Activated CD4-positive, CD25-positive, alpha-beta regulatory T cell (primary cell): ENCODE results near the gene KCNH6.

ENCODE experiments used
- DNase-seq, 4 experiments: peaks; one replicate each; lab custom pipeline; 2025; lab: John Stamatoyannopoulos, UW

Gene KCNH6

DNA sequence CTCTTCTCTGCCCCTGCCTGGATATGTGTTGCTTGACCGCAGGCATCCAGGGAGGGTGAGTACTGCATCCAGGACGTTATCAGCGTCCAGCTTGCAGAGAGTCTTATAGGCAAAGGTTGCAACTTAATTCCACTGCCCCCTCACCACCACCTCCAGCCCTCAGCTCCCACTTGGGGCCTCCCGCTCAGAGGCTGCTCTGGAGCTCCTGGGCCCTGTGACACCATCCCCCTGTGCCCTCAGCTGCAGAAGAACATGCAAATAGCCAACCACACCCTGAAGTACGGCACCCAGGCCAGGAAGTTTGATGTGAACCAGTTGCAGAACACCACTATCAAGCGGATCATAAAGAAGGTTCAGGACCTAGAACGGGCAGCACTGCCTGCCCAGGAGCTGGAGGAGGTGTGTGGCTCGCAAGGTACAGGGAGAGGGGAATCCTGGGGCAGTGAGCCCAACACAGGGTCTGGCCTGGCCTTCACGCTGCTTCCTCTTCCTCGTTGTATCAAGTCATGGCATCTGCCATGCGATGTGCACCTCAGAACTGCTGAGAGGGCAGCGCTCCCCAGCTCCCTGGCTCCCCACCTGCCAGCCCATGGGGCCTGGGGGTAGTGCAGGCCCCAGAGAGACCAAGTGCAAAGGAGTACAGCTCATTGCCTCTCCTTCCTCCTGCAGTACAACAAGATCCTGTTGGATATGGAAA lies 36.7 kb upstream of the KCNH6 start:
- DNase-seq = no peak

DNA sequence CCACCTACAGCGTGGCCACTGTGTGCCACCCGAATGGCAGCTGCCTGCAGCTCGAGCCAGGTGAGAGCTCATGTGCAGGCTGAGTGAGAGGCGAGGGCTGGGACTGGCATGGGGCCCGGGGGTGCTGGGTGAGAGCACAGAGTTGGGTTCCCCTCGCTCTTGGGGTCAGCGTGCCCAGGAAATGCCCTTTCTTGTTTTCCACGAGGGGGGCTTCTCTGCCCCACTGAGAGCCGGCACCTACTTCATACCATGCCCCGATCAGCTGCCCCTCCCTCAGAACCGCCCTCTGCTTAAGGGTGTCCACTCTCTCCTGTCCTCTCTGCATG lies 36.2 kb upstream of the KCNH6 start:
- DNase-seq = no peak

DNA sequence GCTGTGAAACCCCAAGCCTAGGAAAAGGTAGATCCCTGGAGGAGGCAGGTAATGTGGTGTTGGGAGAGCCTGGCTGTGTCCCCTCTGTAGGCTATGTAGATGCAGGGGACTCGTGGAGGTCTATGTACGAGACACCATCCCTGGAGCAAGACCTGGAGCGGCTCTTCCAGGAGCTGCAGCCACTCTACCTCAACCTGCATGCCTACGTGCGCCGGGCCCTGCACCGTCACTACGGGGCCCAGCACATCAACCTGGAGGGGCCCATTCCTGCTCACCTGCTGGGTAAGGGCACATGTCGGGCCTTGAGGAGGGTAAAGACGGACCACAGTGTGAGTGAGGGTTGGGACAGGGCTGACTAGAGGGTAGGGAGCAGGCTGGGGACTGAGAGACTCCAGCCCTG lies 34.3 kb upstream of the KCNH6 start:
- DNase-seq = no peak

DNA sequence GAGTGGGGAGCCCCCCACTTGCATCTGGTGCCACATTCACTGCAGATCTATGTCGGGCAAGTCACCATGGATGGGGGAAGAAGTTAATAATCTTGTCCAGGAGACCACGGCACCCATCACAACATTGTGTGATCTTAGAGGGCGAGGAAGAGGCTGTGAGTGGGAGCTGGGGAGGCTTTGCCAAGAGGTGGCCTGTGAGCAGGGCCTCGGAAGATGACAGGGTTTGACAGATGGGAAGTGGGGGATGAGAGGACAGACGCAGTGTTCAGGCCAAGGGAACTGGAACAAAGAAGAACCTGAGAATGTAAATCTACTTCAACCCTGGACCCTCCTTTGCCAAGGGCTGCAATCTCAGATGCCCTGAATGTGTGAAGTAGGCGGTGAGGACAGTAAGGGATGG lies 33.9 kb upstream of the KCNH6 start:
- DNase-seq = no peak

DNA sequence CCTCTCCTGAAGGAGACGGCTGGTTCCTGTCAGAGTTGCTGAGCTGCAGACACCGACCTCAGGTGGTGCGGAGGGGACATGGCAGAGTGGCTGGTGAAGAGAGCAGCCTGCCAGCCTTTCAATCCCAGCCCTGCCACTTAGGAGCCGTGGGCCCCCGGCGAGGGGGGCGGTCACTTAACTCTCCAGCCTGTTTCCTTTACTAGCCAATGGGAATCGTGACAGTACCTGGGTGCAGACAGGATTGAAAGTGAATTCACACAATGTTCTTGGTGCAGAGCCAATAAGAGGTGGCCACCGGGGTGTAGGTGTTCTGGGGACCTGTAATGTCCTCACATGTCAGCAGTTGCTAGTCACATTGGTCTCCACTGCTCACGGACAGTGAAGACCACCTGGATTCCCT lies 32.8 kb upstream of the KCNH6 start:
- DNase-seq = no peak

DNA sequence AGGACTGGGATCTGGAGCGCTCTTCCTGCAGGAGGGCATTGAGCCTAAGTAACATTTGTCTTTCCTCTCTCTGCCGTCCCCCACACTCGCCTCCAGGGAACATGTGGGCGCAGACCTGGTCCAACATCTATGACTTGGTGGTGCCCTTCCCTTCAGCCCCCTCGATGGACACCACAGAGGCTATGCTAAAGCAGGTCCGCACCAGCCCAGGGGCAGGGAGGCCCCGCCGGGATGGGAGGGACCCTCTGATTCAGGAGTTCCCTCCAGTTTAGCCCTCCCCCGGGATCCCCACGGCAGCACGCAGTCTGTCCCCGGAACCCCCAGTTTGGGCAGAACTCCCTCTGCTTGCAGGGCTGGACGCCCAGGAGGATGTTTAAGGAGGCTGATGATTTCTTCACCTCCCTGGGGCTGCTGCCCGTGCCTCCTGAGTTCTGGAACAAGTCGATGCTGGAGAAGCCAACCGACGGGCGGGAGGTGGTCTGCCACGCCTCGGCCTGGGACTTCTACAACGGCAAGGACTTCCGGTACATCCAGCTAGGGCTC lies 32.2 kb upstream of the KCNH6 start:
- no peak for DNase-seq

DNA sequence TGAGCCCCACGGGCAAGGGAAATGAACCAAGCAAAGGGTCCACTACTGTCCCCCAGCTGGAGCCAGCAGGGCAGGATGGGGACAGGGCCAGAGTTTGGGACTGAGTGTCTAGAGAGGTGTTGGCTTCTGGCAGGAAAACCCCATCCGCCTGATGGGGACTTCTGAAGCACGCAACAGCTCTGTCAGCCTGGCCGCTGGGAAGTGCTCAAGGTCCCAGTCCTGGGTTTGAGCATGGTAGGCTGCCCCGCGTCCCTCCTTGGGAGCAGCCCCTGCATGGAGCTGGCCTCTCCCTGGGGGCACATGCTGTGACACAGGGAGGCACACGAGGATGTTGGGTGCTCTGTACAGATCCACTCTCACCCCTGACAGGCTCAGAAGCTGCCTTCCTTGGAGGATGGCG lies 31.7 kb upstream of the KCNH6 start:
- DNase-seq = no peak

DNA sequence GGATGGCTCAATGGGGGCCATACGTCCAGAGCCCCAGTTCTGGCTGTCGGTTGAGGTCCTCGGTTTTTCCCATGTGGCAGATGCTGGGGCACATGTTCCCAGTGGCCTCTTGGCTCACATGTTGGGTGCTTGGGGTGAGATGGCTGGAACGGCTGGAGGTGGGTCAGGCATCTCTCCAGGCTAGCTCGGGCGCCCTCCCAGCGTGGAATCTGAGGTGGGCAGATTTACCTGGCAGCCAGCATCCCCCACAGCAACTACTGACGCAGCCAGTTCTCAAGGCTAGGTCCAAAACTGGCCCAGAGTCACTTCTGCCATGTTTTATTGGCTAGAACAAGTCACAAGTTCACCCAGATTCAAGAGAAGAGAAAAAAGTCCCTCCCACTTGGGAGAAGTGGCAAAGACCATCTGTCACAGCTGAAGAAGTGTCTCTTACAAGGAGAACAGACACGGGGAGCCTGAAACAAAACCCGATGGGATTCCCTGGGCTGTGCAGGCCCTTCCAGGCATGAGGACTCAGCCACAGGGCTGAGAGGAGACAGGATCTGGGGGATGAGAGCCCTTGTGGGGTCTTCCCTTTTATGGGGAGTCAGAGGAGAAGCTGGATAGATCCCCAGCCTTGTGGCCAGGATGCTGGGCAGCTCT lies 31.1 kb upstream of the KCNH6 start:
- no peak for DNase-seq

DNA sequence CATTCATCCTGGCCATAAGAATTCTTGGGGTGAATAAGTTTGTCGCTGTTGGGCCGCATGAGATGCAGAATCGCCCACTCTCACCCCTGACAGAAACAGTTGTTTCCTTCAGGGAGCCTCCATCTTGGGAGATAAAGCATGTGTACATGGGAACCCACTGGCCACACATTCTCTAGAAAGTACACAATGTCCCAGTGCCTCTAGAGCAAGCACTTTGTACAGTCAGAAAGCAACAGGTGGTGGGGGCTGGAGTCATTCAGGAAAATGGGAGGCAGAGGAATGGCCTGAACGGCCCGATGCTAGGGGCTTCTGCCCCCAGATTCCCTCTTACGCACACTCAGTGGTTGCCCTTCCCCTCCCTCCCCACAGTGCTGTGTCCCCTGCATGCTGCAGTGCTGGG lies 30.2 kb upstream of the KCNH6 start:
- no peak for DNase-seq

DNA sequence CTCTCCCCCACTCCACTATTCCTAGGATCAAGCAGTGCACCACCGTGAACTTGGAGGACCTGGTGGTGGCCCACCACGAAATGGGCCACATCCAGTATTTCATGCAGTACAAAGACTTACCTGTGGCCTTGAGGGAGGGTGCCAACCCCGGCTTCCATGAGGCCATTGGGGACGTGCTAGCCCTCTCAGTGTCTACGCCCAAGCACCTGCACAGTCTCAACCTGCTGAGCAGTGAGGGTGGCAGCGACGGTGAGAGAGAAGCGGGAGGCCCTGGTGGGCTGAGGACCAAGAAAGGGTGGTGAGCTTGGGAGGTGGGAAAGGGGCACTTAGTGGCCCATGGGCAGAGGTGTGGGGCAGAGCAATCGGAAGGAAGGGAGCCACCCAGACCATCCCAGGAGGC lies 29.7 kb upstream of the KCNH6 start:
- DNase-seq = no peak

DNA sequence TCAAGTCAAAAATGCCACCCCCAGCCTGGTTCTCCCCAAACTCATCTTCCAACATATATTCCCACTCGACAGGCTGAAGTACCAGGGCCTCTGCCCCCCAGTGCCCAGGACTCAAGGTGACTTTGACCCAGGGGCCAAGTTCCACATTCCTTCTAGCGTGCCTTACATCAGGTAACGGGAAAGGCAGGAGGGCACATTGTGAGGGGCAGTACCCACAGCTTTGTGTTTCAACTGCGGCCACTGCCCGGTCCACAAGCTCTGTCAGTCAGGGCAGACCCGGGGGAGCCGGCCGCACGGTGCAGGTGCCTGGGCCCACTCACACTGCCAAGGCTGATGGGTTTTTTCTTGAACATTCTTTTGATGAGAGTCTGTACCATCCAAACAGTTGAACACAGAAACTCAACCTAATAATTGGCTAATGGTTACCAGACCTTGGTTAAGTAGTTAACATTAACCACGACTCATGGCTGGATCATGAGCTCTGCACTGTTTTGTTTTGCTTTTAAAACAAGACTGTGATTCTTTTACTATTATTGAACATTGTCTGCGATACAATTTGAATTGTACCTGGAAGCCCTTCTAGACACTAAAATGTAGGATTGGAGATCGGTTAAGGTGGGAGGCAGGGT lies 28.7 kb upstream of the KCNH6 start:
- DNase-seq = no peak

DNA sequence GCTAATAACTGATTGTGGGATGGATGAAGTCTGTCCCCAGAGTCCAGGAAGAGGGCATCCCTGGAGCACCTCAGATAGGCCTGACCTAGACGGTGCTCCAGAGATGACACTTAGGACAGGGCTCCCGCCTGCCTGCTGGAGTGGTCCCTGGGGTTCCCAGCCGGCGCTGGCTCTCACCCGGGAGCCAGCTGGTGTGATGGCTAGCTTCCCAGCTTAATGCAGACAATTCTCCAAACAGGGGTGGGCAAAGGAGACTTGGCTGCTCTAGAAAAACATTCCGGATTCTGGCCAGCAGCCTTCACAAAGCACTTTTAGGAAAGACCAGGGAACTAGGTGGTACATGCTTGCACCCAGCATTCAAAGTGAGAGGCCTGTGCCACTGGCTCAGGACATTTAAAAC lies 27.7 kb upstream of the KCNH6 start:
- no peak for DNase-seq

DNA sequence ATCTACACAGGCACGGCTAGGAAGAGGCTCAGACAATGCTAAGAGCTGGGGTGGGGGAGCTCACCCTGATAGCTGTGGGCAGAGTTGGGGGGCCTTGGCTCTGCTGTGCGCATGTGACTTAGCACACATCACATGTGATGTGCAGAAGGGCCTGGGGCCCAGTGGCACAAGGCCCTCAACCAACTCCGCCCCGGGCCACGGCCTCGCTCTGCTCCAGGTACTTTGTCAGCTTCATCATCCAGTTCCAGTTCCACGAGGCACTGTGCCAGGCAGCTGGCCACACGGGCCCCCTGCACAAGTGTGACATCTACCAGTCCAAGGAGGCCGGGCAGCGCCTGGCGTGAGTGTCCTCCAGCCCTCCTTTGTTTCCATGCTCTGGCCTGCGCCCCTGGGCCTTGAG lies 27.0 kb upstream of the KCNH6 start:
- DNase-seq = no peak

DNA sequence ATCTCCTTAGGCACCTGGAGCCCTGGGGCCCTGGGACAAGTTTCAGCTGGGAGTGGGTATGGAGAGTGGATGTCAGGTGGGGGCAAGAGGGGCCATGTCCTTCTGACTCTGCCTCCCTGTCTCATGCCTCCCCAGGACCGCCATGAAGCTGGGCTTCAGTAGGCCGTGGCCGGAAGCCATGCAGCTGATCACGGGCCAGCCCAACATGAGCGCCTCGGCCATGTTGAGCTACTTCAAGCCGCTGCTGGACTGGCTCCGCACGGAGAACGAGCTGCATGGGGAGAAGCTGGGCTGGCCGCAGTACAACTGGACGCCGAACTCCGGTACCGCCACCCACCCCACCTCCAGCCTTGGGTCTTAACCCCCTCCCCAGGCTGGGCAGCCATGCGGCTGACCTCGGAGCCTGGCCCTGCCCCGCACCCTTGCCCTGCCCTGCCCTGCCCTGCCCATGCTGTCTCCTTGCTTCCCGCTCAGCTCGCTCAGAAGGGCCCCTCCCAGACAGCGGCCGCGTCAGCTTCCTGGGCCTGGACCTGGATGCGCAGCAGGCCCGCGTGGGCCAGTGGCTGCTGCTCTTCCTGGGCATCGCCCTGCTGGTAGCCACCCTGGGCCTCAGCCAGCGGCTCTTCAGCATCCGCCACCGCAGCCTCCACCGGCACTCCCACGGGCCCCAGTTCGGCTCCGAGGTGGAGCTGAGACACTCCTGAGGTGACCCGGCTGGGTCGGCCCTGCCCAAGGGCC lies 26.3 kb upstream of the KCNH6 start:
- no peak for DNase-seq

DNA sequence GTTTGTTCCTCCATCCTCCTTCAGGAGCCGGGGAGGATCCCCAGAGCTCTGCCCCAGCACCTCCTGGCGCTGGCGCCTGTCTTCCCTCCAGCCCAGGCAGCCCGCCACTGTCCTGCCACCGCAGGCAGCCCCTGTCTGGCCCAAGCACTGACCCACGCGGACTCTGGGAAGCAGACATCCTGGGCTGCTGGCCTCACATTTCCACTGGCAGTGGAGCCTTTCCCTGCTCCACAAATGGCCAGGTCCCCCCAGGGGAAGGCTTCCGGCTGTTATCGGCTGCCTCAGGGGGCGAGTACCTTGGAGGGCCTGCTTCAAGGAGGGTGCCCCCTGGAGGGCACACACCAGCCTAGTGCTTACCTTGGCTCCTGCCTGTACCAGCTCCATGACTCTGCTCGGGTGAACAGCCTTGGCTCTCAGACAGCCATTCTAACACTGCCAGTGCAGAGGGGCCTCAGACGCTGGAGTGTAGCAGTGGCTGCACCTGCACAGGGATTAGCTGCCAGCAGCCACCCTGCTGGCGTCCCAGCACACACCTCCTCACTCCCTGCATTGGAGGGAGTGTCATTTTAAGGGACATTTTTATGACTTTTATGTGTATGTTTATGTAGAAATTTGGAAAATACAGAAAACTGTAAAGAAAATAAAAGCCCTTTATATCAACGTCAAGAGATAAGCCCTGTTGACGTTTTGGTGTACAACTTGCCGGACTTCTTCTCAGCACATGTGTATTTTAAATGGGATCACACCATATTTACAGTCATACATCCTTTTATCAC lies 25.3 kb upstream of the KCNH6 start:
- DNase-seq = no peak

DNA sequence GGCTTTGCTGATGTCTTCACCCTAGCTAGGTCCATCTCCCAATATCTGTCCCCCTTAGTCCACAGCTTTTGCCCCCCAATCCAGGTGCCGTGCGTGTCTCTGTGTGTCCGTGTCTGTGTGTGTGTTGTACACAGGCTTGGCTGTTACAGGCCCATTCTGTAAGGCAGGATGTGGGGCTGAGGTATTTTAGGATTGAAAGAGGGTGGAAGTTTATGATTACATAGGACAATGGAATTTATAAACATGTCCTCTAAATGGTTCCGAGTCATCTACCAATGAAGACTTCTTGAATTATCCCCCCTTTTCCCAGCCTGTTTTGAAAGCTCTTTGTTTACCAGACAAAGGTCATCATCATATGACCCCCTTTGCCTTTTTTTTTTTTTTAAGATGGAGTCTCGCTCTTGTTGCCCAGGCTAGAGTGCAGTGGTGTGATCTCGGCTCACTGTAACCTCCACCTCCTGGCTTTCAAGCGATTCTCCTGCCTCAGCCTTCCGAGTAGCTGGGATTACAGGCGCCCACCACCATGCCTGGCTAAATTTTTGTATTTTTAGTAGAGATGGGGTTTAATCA lies 24.4 kb upstream of the KCNH6 start:
- no peak for DNase-seq

DNA sequence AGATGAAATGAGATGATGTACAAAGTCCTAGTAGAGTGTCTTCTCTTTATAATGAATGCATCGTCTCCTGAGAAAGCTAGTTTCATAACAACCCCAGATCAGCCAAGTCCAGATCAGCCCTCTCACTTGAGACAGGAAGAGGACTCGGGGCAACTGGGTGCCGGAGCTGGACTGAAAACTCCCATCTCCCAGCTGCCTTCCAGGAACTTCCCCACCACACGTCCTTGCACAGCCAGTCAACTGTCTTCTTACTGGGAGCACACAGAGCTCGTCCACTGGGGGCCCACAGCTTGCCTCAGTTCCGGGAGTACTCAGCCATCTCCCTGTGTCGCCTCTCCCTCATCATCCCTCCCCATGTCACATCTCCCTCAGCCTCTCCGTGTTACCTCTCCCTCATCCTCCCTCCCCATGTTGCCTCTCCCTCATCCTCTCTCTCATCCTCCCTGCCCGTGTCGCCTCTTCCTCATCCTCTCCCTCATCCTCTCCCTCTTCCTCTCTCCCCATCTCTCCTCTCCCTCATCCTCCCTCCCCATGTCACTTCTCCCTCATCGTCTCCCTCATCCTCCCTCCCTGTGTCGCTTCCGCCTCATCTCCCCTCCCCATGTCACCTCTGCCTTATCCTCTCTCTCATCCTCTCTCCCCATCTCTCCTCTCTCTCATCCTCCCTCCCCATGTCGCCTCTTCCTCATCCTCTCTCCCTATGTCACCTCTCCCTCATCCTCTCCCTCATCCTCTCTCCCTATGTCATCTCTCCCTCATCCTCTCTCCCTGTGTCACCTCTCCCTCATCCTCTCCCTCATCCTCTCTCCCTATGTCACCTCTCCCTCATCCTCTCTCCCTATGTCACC lies 22.4 kb upstream of the KCNH6 start:
- DNase-seq = no peak

DNA sequence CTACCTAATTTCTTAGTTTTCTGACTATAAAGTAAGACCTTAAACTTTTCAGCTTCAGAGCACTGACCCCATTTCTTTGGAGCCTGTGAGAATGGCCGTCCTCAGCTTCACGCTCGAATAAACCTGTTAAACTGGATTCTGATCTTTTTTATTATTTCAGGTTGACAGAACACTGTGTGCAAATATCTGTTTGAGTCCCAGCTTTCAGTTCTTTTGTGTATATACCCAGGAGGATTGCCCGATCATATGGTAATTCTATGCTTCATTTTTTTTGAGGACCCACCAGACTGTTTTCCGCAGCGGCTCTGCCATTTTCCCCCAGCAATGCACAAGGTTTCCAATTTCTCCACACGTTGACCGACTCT lies 19.8 kb upstream of the KCNH6 start:
- DNase-seq = no peak

DNA sequence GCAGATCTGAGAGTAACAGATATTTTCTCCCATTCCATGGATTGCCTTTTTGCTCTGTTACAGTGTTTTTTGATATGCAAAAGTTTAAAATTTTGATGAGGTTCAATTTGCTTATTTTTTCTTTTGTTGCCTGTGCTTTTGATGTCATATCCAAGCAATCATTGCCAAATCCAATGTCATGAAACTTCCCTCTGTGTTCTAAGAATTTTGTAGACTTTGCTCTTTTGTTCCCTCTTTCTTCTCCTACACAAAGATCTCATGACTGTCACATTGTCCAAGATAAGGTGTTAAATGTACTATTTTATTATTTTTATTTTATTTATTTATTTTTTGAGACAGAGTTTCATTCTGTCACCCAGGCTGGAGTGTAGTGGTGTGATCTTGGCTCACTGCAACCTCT lies 18.9 kb upstream of the KCNH6 start:
- DNase-seq = no peak

DNA sequence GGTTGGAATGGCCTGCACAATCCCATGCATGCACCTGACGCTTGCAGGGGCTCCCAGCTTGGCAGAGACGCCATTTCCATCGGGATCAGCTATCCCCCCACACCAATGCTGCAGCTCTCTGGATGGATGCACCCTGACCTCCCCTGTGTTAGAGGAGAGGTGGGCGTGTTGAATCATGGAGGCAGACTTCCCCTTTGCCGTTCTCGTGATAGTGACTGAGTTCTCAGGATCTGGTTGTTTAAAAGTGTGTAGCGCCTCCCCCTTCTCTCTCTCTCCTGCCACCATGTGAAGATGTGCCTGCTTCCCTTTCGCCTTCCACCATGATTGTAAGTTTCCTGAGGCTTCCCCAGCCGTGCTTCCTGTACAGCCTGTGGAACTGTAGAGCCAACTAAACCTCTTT lies 17.8 kb upstream of the KCNH6 start:
- no peak for DNase-seq

DNA sequence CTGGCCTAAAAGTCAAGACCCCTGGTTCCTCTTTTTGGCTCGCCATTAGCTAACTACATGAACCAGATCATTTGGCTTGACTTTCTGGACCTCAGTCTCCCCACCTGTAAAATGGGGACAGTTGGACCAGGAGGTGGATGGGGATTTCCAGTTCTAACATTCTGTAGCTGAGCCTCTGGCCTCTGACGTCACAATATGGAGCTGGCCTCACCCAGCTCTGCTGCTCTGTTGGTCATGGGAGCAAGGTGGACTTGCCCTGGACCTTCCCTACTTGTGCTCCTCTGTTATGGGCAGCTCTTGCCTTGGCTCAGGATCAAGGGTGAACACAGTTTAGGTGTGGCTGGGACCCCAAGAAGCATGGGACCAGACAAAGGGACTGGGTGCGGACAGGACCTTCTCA lies 16.5 kb upstream of the KCNH6 start:
- no peak for DNase-seq
